Smooth muscle cell of the brain vasculature (primary cell): ENCODE data around the gene AGXT.

ENCODE experiments used
- DNase-seq: peaks from one replicate; pipeline ENCODE4 v3.0.0-alpha.2; 2012; ENCODE audit warnings: low read depth, low spot score

AGXT gene

GRCh38 chr2:240885566-240885965, 16.9 kb downstream of the AGXT start:
- no peak for DNase-seq

DNA sequence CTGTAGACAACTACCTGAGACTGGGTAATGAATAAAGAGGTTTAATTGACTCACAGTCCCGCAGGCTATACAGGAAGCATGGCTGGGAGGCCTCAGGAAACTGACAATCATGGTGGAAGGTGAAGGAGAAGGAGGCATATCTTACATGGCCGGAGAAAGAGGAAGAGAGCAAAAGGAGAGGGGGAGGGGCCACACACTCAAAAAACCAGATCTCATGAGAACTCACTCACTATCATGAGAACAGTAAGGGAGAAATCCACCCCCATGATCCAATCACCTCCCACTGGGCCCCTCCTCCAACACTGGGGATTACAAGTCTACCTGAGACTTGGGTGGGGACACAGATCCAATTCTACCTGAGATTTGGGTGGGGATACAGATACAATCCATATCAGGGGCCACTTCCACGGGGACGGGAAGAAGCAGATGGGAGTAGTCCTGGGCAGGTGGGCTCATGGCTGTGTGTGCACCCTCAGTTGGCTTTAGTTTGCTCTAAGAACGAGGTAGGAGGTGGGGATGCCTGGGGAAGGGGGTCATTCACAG, 17.5 kb downstream of the AGXT start:
- DNase-seq, result no peak

DNA sequence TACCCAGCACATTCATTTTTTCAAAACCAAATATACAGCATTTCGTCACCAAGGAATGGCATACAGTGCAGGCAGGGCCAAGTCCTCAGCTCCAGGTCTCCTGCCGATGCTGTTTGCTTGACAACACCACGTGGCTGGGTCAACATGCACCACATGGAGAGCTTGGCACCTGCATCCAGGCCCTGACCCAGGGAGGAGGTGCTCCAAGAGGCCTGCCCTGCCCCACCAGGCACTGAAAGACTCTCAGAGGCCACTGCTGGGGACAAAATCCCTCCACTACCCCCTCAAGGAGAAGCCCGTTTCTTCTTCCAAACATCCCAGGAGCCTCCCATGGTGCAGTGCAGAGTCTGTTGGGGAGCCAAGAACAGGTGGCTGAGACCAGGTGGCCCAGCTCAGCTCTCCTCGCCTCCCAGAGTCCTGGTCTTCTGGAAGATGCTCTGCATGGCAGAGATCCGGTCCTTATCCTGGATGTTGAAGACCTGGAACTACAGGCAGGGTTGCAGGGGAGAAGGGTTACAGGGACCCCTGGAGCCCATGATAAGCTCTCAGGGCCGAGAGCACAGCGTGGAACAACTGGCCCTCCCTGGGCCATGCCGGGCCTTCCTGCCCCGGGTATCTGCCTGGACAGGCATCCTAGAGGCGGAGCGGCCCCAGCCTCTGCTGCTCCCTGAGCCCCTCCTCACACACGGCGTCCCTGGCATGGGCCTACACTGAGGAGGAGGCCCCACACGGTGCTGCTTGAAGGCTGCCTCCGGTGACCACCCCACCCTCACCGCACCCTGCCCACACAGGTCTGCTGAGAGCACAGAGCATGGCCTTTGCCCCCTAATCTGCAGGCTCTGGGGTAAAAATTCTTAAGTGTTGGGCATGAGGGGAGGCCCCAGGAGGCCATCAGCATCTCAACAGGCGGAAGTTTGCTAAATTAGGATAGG, 18.3 kb downstream of the AGXT start:
- no peak for DNase-seq

DNA sequence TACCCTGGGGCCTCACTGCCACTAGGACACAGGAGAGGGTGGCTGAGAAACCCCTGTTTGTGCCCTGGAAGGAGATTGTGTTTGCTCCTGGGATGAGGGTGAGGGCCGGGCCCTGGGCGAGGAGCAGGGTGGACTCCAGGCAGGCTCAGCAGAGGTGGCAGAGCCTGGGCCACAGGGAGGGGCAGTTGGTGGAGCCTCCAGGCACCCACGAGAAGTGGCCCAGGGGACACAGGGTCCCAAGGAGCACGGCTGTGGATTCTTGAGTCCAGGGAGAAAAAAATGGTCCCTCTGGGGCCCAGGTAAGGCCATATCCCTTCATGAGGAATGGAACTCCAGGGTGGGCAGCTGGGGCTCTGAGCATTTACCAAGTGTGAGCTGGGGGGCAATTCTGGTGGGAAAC, 19.0 kb downstream of the AGXT start:
- DNase-seq, result no peak

GRCh38 chr2:240888130-240888889, 19.7 kb downstream of the AGXT start:
- no peak for DNase-seq

- DNase-seq, result no peak
Observed at GRCh38 chr2:240888890-240889573, 20.4 kb downstream of the AGXT start.

GRCh38 chr2:240889601-240890560, 21.3 kb downstream of the AGXT start:
- DNase-seq, result no peak

GRCh38 chr2:240890691-240891090, 22.1 kb downstream of the AGXT start:
- DNase-seq, result no peak

DNA sequence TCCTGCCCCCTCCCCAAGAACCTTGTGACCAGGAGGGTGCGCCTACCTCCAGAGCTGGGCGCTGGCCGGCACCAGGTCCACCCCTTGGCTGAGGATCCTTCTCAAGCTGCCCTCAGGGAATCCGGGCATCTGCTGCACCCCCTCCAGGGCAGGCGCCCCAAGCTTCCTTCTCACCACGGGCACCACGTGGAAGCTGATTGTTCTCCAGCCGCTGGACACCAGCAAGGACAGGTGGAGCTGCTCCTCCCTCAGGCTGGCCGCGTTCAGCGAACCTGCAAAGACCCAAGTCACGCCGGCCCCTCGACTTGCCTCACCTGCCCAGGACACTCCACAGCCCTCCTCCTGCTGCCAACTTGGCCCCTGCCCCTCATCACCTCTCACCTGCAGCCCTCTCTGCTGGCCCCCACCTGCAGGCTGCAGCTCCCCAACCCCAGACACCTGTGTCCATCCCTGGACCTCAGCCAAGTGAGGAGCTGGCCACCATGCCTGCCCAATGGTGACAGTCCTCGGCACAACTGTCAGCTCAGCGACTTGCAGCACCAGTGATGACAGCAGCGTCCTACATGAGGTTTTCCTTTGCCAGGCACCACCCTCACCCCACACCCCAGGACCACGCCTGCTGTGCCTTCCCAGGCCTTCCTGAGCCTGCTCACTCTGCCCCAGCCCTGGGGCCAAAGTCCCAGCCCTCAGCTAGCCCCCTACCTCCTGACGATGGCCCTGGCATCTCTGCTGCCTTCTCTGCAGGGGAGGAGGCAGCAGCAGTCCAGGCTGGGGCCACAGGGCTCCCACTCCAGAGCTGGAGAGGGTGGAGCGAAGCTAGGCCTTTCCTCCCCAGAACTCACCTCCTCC, 23.1 kb downstream of the AGXT start:
- no peak for DNase-seq

DNA sequence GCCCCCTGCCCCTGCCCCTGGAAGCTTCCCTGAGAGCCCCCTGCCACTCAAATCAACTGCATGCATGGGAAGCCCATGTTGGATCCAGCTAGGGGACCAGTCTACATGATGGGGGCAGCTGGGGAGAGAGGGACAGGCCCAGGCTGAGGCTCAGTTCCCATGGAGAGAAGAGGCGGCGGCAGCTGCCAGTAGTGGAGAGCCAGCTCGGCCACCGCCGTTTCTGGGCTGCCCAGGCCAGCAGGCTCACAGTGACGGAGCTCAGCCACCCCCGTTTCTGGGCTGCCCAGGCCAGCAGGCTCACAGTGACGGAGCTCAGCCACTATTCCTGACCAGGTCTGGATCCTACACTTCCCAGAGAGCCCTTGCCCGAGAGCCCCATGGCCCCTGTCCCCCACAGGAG, 23.7 kb downstream of the AGXT start:
- DNase-seq, result no peak

DNA sequence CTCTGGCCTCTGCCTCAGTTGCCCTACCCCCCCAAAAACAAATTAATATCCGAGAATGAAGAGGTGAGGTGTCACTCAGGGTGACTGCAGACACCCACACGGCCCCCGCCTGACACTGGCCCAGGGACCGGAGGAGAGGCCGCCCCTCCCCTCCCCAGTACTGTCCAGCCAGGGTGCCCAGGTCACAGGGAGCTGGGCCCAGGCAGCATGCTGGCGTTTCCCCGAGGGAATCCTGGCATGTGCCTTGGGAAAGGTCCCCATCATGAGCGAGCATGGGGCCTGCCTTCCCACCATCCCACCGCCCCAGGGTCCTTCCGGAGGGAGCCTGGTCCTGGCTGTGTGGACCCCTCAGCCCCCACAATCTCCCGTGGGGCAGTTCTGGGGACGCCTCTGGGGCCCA, 24.3 kb downstream of the AGXT start:
- no peak for DNase-seq

DNA sequence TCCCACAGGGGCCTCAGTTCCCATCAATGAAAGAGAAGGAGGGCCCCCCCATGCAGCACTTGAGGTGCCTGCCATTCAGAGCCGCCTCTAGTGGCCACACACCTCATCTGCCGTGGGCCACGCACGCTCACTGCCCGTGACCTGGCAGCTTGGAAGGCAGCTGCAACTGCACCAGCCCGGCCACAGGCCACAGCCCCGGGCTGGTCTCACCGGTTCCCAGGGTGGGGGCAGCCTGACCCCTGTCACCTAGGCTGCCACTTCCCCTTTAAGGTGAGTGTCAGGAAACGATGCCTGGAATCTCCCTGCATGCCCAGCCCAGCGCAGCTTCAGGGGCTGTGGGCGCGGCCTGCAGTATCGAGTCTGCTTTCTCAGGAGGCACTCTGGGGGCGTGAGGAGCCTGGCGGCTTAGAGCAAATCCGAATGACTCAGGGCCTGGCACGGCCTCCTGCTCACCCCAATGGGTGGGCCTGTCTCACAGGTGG, 24.8 kb downstream of the AGXT start:
- no peak for DNase-seq

DNA sequence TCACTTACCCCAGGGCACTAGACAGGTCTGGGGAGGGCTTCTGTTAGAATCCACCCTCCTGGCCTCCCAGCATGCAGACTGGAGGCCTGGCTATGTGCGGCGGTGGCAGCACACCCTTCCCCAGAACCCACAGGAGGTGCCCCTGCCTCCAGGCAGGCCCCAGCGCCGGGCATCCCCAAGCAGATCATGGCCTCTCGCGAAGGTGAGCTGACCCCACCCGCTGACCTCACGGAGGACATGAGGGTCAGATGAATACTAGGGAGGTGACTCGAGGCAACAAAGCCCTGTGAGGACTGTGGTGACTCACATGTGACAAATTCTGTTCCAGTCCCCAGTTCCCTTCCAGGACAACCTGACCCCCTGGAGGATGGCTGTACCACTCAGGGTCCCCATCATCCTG, 25.4 kb downstream of the AGXT start:
- DNase-seq, result no peak

DNA sequence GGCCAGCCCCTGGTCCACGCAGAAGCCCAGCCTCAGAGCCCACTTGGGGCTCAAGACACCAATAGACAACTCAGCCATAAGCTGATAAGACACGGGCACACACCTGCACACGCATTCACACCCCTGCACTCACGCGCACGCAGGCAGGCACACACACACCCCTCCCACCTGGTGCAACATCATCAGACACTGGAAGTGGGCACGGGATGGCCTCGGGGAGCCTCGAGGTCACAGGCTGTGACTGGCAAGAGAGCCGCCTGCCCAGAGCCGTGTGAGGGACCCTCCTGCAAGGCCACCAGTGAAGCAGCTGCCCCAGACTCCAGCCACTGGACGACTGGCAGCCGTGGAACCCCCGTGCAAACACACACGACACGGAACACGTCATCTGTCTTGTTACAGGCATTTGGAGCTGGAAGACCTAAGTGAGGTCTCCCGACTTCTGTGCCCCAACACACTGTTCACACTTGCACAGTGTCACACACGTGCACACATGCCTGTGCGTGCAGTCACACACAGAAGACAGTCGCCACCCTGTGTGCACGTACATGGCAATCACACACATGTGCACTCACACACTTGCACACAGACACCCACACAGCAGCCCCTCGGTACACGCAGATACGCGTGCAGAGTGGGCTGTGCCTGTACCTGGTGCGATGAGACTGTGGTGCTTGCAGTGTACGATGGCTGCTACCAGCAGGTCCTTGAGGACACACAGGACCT, 26.4 kb downstream of the AGXT start:
- no peak for DNase-seq

DNA sequence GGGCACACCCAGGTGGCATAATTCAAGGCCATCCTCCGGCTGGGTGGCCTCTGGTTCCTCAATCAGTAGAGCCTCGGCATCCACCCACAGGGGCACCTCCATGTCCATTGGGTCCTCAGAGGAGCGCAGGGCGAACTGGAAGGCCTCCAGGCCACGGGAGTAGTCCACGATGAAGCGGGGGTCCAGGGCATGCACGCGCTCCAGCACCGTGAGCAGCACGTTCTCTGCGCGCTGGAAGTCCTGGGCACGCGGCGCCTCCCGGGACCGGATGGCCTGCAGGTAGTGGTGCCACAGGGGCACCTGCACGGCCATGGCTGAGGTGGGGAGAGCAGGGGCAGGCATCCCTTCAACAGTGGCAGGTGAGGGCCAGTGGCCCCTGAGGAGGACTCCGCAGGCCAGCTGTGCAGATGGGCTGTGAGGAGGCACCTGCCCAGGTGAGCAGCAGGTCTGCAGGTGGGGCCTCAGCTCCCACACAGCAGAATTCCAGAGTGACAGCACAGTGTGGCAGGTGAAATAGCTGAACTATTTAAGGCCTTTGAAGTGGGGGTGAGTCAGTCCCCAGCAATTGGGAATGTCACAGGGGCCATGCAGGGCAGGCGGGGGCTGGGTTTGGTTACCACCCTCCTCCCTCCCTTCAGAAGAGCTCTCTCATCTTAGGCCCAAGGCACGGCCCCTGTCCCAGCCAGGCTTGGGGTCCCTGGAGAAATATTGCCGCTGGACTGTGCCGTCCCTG, 27.2 kb downstream of the AGXT start, which contains the start of gene MAB21L4:
TSS of gene MAB21L4 (minus strand) at position 501 of the 733 bp plus-strand sequence. CDS start at position 342, 159 bp downstream.
- no peak for DNase-seq

DNA sequence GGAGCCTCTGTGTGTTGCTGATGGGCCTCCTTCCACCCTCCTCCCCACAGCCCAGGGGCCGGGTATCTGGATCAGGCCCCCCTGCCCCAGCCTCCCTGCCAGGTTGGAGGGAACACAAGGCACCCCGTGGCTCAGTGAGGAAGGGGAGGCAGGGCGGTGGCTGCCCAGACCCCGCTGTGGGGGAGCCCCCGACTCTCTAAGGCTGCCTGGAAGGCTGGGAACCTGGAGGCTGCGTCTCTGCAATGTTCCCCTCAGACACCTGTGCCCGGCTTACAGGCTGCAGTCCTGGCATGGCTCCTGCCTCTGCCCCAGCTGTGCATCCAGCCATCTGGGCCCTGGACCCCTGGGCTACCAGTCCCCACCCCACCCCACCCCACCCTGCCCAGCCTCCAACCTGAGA, 27.8 kb downstream of the AGXT start:
- DNase-seq, result no peak

GRCh38 chr2:240896871-240897692, 28.5 kb downstream of the AGXT start:
- DNase-seq, result no peak
